Measurements from ENCODE around the gene DNTTIP2. TPM values are rescaled to one million over a fixed set of nuclear protein-coding genes. Genes with fewer than 3 reads are reported as not detected.
"Not testable (repeated sequence)": the region's sequence is repeated elsewhere in the genome, so short reads cannot be mapped to it uniquely, and the experiment has no call there.

DNTTIP2 gene
- total and polyA plus RNA-seq, 7 experiments from 2014 or later: 51.8 to 86.4 (median 78.2) TPM

- CTCF ChIA-PET: no interaction called here
Observed at GRCh38 chr1:93853940-93854339, 25.1 kb downstream of the DNTTIP2 start.

GRCh38 chr1:93851878-93852277 lies 27.1 kb downstream of the DNTTIP2 start:
- POLR2A ChIA-PET: no interaction called here
- Histone ChIP-seq H3K9me3 (ENCODE audit: control insufficient read depth in 2 of 3, low read length in 3 of 3) (no peaks in the 10 kb centered on the region), H3K4me3 (ENCODE audit: low read length) (no peak overlapping the region), H3K36me3 (ENCODE audit: control insufficient read depth in 2 of 3, insufficient read depth in 3 of 3, low read length in 3 of 3) (no peaks in the 10 kb centered on the region), H3K27me3 (ENCODE audit: control insufficient read depth in 2 of 2, insufficient read depth in 2 of 2, low read length in 2 of 2) (no peaks in the 10 kb centered on the region), H3K27ac (ENCODE audit: low read depth, low read length) (no peak overlapping the region), H3K4me1 (ENCODE audit: control insufficient read depth in 2 of 2, insufficient read depth in 2 of 2, low read length in 2 of 2) (no peaks in the 10 kb centered on the region)
- peaks cover 10 to 20% (median 11%) of the 10 kb centered on the region in 5 donors for H3K27me3 Mint-ChIP-seq
- peaks cover 8 to 18% (median 12%) of the 10 kb centered on the region in 7 donors for H3K4me1 Mint-ChIP-seq
- no peak overlapping the region for H3K27ac Mint-ChIP-seq
- CTCF ChIA-PET: interaction anchor here (1.1 to 2.5 kb wide), 2 partner anchors 38 to 223 kb away, joined by 3 to 20 read pairs; no protein-coding TSS in a partner anchor
- DNase-seq: no peak
- H3K9me3 Mint-ChIP-seq: peaks cover 0 to 17% (median 2%) of the 10 kb centered on the region in 11 donors
- no peak for ATAC-seq
- H3K36me3 Mint-ChIP-seq: peaks cover 0 to 12% (median 0%) of the 10 kb centered on the region in 5 donors
- H3K4me3 Mint-ChIP-seq: no peak overlapping the region
- intact Hi-C loops (cut with micrococcal nuclease): no loop called here

More at GRCh38 chr1:93853940-93854339, 25.1 kb downstream of the DNTTIP2 start:
- H3K36me3 Mint-ChIP-seq: peaks cover 0 to 5% (median 0%) of the 10 kb centered on the region in 5 donors
- Histone ChIP-seq H3K36me3 (ENCODE audit: control insufficient read depth in 2 of 3, insufficient read depth in 3 of 3, low read length in 3 of 3) (no peaks in the 10 kb centered on the region), H3K4me1 (ENCODE audit: control insufficient read depth in 2 of 2, insufficient read depth in 2 of 2, low read length in 2 of 2) (no peaks in the 10 kb centered on the region), H3K9me3 (ENCODE audit: control insufficient read depth in 2 of 3, low read length in 3 of 3) (no peaks in the 10 kb centered on the region), H3K27ac (ENCODE audit: low read depth, low read length) (no peak overlapping the region), H3K4me3 (ENCODE audit: low read length) (no peak overlapping the region), H3K27me3 (ENCODE audit: control insufficient read depth in 2 of 2, insufficient read depth in 2 of 2, low read length in 2 of 2) (no peaks in the 10 kb centered on the region)
- no peak overlapping the region for H3K4me3 Mint-ChIP-seq
- DNase-seq: no peak
- intact Hi-C loops (cut with micrococcal nuclease): no loop called here
- peaks cover 10 to 23% (median 14%) of the 10 kb centered on the region in 5 donors for H3K27me3 Mint-ChIP-seq
- H3K27ac Mint-ChIP-seq: no peak overlapping the region
- no peak for ATAC-seq
- H3K4me1 Mint-ChIP-seq: peaks cover 0 to 9% (median 6%) of the 10 kb centered on the region in 7 donors
- POLR2A ChIA-PET: interaction anchor here (0.7 kb wide), 1 partner anchor 1630 kb away, joined by 6 read pairs; no protein-coding TSS in a partner anchor
- peaks cover 0 to 6% (median 3%) of the 10 kb centered on the region in 11 donors for H3K9me3 Mint-ChIP-seq

DNA sequence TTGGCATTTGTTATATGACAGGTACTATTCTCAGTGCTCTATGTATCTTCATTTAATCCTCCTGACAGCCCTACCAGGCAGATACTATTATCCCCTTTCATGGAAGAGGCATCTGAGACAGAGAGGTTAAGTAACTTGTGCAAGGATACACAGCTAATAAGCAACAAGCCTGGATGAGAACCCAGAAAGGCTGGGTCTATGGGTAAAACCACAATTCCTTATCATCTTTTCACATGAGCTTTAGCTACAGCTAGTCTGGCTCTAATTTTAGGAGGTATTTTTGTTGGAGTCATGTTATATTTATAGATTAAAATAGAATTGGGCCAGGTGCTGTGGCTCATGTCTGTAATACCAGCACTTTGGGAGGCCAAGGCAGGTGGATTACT lies 27.7 kb downstream of the DNTTIP2 start:
- Histone ChIP-seq H3K27me3 (ENCODE audit: control insufficient read depth in 2 of 2, insufficient read depth in 2 of 2, low read length in 2 of 2) (no peaks in the 10 kb centered on the region), H3K27ac (ENCODE audit: low read depth, low read length) (no peak overlapping the region), H3K4me3 (ENCODE audit: low read length) (no peak overlapping the region), H3K4me1 (ENCODE audit: control insufficient read depth in 2 of 2, insufficient read depth in 2 of 2, low read length in 2 of 2) (no peaks in the 10 kb centered on the region), H3K36me3 (ENCODE audit: control insufficient read depth in 2 of 3, insufficient read depth in 3 of 3, low read length in 3 of 3) (no peaks in the 10 kb centered on the region), H3K9me3 (ENCODE audit: control insufficient read depth in 2 of 3, low read length in 3 of 3) (no peaks in the 10 kb centered on the region)
- Mint-ChIP-seq H3K27me3 (peaks cover 10 to 20% (median 11%) of the 10 kb centered on the region in 5 donors), H3K27ac (no peak overlapping the region), H3K9me3 (peaks cover 0 to 20% (median 0%) of the 10 kb centered on the region in 11 donors), H3K36me3 (peaks cover 0 to 12% (median 0%) of the 10 kb centered on the region in 5 donors), H3K4me1 (peaks cover 8 to 18% (median 12%) of the 10 kb centered on the region in 7 donors), H3K4me3 (no peak overlapping the region)
- no peak for DNase-seq
- intact Hi-C loops (cut with micrococcal nuclease): no loop called here
- no peak for ATAC-seq
- ChIA-PET CTCF (interaction anchor here (0.7 to 2.5 kb wide), 5 partner anchors 34 to 417 kb away, joined by 3 to 20 read pairs (median 3); no protein-coding TSS in a partner anchor), POLR2A (no interaction called here)

DNA sequence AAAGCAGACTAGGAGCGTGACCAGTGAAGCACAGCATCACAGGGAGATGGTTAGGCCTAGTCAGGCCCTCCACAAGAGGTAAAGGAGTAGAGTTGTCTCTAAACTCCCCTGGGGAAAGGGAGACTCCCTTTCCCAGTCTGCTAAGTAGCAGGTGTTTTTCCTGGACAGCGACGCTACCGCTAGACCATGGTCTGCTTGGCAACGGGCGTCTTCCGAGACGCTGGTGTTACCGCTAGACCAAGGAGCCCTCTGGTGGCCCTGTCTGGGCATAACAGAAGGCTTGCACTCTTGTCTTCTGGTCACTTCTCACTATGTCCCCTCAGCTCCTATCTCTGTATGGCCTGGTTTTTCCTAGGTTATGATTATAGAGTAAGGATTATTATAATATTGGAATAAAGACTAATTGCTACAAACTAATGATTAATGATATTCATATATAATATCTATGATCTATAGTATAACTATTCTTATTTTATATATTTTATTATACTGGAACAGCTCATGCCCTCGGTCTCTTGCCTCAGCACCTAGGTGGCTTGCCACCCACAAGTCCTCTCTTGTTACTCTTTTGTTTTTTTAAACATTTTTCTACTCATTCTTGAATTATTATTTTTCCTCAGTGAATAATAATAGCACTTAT lies 28.2 kb downstream of the DNTTIP2 start:
- POLR2A ChIA-PET; H3K27ac ChIP-seq (ENCODE audit: low read depth, low read length); H3K4me3 ChIP-seq (ENCODE audit: low read length); H3K9me3 ChIP-seq (ENCODE audit: control insufficient read depth in 2 of 3, low read length in 3 of 3); H3K36me3 ChIP-seq (ENCODE audit: control insufficient read depth in 2 of 3, insufficient read depth in 3 of 3, low read length in 3 of 3); ATAC-seq; H3K4me1 ChIP-seq (ENCODE audit: control insufficient read depth in 2 of 2, insufficient read depth in 2 of 2, low read length in 2 of 2); H3K27me3 ChIP-seq (ENCODE audit: control insufficient read depth in 2 of 2, insufficient read depth in 2 of 2, low read length in 2 of 2): not testable (repeated sequence)
- peak overlapping the region in 2 of 10 donors; percentile 7 to 42 for H3K4me3 Mint-ChIP-seq
- H3K4me1 Mint-ChIP-seq: peaks cover 10 to 21% (median 14%) of the 10 kb centered on the region in 7 donors
- peak overlapping the region in 2 of 9 donors; percentile 12 to 60 for H3K27ac Mint-ChIP-seq
- CTCF ChIA-PET: interaction anchor here (0.6 to 2.5 kb wide), 6 partner anchors 9 to 417 kb away, joined by 3 to 20 read pairs (median 3); no protein-coding TSS in a partner anchor
- peaks cover 10 to 20% (median 11%) of the 10 kb centered on the region in 5 donors for H3K27me3 Mint-ChIP-seq
- H3K9me3 Mint-ChIP-seq: peaks cover 0 to 20% (median 0%) of the 10 kb centered on the region in 11 donors
- H3K36me3 Mint-ChIP-seq: peaks cover 0 to 12% (median 0%) of the 10 kb centered on the region in 5 donors
- peak in 7 of 9 donors; percentile 25 to 49 (median 44) for DNase-seq
- intact Hi-C loops (cut with micrococcal nuclease): loop anchor here in 1 of 2 donors (1.0 kb wide), 2 partner anchors 222 to 413 kb away; no protein-coding TSS in a partner anchor

GRCh38 chr1:93848350-93848883 lies 30.6 kb downstream of the DNTTIP2 start:
- Histone ChIP-seq H3K27me3 (ENCODE audit: control insufficient read depth in 2 of 2, insufficient read depth in 2 of 2, low read length in 2 of 2) (no peaks in the 10 kb centered on the region), H3K4me1 (ENCODE audit: control insufficient read depth in 2 of 2, insufficient read depth in 2 of 2, low read length in 2 of 2) (peaks cover 4 to 16% of the 10 kb centered on the region in 2 donors), H3K27ac (ENCODE audit: low read depth, low read length) (peak overlapping the region; percentile 88), H3K4me3 (ENCODE audit: low read length) (peak overlapping the region; percentile 90), H3K9me3 (ENCODE audit: control insufficient read depth in 2 of 3, low read length in 3 of 3) (no peaks in the 10 kb centered on the region), H3K36me3 (ENCODE audit: control insufficient read depth in 2 of 3, insufficient read depth in 3 of 3, low read length in 3 of 3) (no peaks in the 10 kb centered on the region)
- H3K4me1 Mint-ChIP-seq: peaks cover 15 to 36% (median 24%) of the 10 kb centered on the region in 7 donors
- peaks cover 0 to 12% (median 0%) of the 10 kb centered on the region in 5 donors for H3K27me3 Mint-ChIP-seq
- ATAC-seq: no peak
- H3K27ac Mint-ChIP-seq: peak overlapping the region; percentile 89 to 100 (median 99)
- DNase-seq: no peak
- ChIA-PET POLR2A (interaction anchor here (0.5 to 1.9 kb wide), 10 partner anchors 31 to 1017 kb away, joined by 3 to 11 read pairs (median 4); partner anchors contain the start of genes DNTTIP2, DR1, GCLM and MTF2), CTCF (interaction anchor here (0.6 to 1.4 kb wide), 4 partner anchors 31 to 219 kb away, joined by 5 to 6 read pairs (median 6); partner anchors contain the start of genes DNTTIP2 and GCLM)
- peak overlapping the region; percentile 88 to 97 (median 93) for H3K4me3 Mint-ChIP-seq
- peaks cover 0 to 7% (median 0%) of the 10 kb centered on the region in 5 donors for H3K36me3 Mint-ChIP-seq
- peaks cover 0 to 19% (median 0%) of the 10 kb centered on the region in 11 donors for H3K9me3 Mint-ChIP-seq
- intact Hi-C loops (cut with micrococcal nuclease): loop anchor here (1.0 to 10.0 kb wide), 4 partner anchors 502 to 1364 kb away; partner anchors contain the start of genes GFI1 (in 1 of the 2) and RPL5 (in 1 of the 2)

GRCh38 chr1:93847811-93848288 lies 31.2 kb downstream of the DNTTIP2 start:
- H3K4me1 ChIP-seq (ENCODE audit: control insufficient read depth in 2 of 2, insufficient read depth in 2 of 2, low read length in 2 of 2): peaks cover 4 to 16% of the 10 kb centered on the region in 2 donors
- peak; percentile 50 for ATAC-seq
- ChIA-PET POLR2A (interaction anchor here (0.7 to 1.9 kb wide), 8 partner anchors 31 to 1016 kb away, joined by 3 to 11 read pairs (median 4); partner anchors contain the start of genes DNTTIP2, DR1, GCLM and MTF2), CTCF (interaction anchor here (0.9 to 1.4 kb wide), 3 partner anchors 31 to 219 kb away, joined by 5 to 6 read pairs (median 5); partner anchors contain the start of genes DNTTIP2 and GCLM)
- peak overlapping the region; percentile 90 for H3K4me3 ChIP-seq (ENCODE audit: low read length)
- H3K27ac ChIP-seq (ENCODE audit: low read depth, low read length): peak overlapping the region; percentile 88
- Mint-ChIP-seq H3K27me3 (peaks cover 0 to 9% (median 0%) of the 10 kb centered on the region in 5 donors), H3K27ac (peak overlapping the region; percentile 89 to 100 (median 99)), H3K4me3 (peak overlapping the region; percentile 88 to 97 (median 93)), H3K9me3 (peaks cover 0 to 19% (median 0%) of the 10 kb centered on the region in 11 donors), H3K36me3 (peaks cover 0 to 7% (median 0%) of the 10 kb centered on the region in 5 donors), H3K4me1 (peaks cover 15 to 36% (median 24%) of the 10 kb centered on the region in 7 donors)
- H3K27me3 ChIP-seq (ENCODE audit: control insufficient read depth in 2 of 2, insufficient read depth in 2 of 2, low read length in 2 of 2): no peaks in the 10 kb centered on the region
- peak in 8 of 9 donors; percentile 41 to 75 (median 72) for DNase-seq
- intact Hi-C loops (cut with micrococcal nuclease): loop anchor here (1.0 to 10.0 kb wide), 19 partner anchors 26 to 1363 kb away; partner anchors contain the start of genes CCDC18 (in 2 of the 2), TMED5 (in 2 of the 2), ABCD3 (in 1 of the 2) and ALG14 (in 1 of the 2)
- H3K36me3 ChIP-seq (ENCODE audit: control insufficient read depth in 2 of 3, insufficient read depth in 3 of 3, low read length in 3 of 3): no peaks in the 10 kb centered on the region
- no peaks in the 10 kb centered on the region for H3K9me3 ChIP-seq (ENCODE audit: control insufficient read depth in 2 of 3, low read length in 3 of 3)

Measured in naive thymus-derived CD4-positive, alpha-beta T cell (primary cell).